Activated naive CD8-positive, alpha-beta T cell treated with anti-CD3 and anti-CD28 coated beads for 36 hours (primary cell): Measurements from ENCODE around the gene OR2T8. TPM values are rescaled to one million over a fixed set of nuclear protein-coding genes. Genes with fewer than 3 reads are reported as not detected.

ENCODE experiments used
- DNase-seq: peaks from one replicate; pipeline ENCODE4 v3.0.0; 2021
- H3K27ac Mint-ChIP-seq: one replicate; pipeline ENCODE4 v1.8.0; 2022; ENCODE audit warnings: mild to moderate bottlenecking, moderate library complexity, mixed read lengths
- H3K27me3 Mint-ChIP-seq: one replicate; pipeline ENCODE4 v1.8.0; 2022; ENCODE audit warnings: mild to moderate bottlenecking, mixed read lengths
- H3K36me3 Mint-ChIP-seq: one replicate; pipeline ENCODE4 v1.8.0; 2021; ENCODE audit warnings: mild to moderate bottlenecking, mixed read lengths
- H3K4me1 Mint-ChIP-seq: one replicate; pipeline ENCODE4 v1.8.0; 2021; ENCODE audit warnings: mixed read lengths
- H3K4me3 Mint-ChIP-seq: one replicate; pipeline ENCODE4 v1.8.0; 2022; ENCODE audit warnings: mild to moderate bottlenecking, moderate library complexity, mixed read lengths
- H3K9me3 Mint-ChIP-seq: one replicate; pipeline ENCODE4 v1.8.0; 2022; ENCODE audit warnings: mixed read lengths
- total RNA-seq, 2 experiments: library from RNA; stranded (reverse); gene quantifications; one replicate each; pipeline ENCODE4 v1.2.3, GENCODE V29; 2021

OR2T8 gene
- total RNA-seq: not detected

DNA sequence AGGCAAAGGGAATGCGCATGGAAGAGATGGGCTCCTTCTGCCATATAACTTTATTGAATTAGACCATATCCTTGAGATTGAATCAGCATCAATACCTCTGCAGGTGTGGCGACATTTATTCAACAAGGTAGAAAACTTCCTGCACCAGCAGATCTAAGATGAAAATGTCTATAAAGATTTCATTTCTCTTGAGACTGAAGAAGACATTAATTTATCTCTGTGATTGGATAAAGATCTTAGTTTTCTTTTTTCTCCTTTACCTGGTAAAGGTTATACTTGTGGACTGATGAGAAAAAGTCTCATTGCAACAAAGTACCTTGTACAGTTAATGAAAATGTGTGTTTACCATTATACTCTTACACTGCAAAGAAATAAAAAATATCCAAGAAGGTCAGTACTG is at the start of gene OR2T8:
OR2T8 (plus strand) TSS at position 301 of the 400 bp plus-strand sequence. CDS start 766 bp downstream, outside the sequence.
- Mint-ChIP-seq H3K36me3 (no peaks in the 10 kb centered on the region), H3K27me3 (peaks cover 4% of the 10 kb centered on the region), H3K27ac (no peak within 1 kb of the TSS), H3K4me1 (no peaks in the 10 kb centered on the region), H3K4me3 (no peak within 1 kb of the TSS), H3K9me3 (no peaks in the 10 kb centered on the region)
- DNase-seq: no peak

DNA sequence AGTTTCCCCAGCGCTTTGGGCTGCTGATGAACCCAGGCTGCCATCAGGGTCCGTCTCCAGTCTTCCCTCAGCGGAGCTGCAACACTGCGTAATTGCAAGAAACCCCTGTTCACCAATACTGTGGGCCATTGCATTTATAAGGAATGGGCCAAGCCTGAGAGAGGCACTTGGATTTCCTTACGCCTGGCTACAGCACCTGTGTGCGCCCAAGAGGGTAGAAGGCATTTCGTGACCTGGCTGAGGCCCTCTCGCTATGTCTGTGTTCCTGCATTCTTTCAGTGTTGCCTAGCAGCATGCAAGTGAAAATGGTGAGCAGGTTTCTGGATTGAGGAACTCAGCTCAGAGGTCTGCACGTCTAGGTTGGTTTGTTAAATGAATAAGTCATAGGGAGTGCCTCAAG is 36.7 kb upstream of the OR2T8 start:
- no peak overlapping the region for H3K4me3 Mint-ChIP-seq
- DNase-seq: no peak
- H3K27ac Mint-ChIP-seq: no peak overlapping the region
- H3K9me3 Mint-ChIP-seq: no peaks in the 10 kb centered on the region
- peaks cover 2% of the 10 kb centered on the region for H3K4me1 Mint-ChIP-seq
- no peaks in the 10 kb centered on the region for H3K36me3 Mint-ChIP-seq
- H3K27me3 Mint-ChIP-seq: peaks cover 2% of the 10 kb centered on the region

DNA sequence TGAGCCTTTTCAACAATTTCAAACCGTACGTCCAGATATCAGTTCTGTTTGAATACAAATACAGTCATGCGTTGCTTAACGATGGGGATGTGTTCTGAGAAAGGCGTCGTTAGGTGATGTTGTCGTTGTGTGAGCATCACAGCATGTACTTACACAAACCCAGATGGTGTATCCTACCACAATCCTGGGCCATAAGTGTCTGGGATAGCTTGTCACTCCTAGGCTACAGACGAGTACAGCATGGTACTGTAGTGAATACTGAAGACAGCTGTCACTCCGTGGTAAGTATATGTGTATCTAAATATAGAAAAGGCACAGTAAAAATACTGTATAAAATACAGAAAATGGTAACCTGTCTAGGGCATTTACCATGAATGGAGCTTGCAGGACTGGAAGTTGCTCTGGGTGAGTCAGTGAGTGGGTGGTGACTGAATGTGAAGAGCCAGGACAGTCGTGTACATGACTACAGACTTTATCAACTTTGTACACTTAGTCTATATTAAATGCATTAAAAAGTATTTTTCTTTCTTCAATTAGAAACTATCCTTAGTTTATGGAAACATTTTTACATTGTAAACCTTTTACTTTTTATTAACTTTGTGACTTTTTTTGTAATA is 35.1 kb upstream of the OR2T8 start:
- H3K4me1 Mint-ChIP-seq: peaks cover 2% of the 10 kb centered on the region
- H3K4me3 Mint-ChIP-seq: no peak overlapping the region
- no peaks in the 10 kb centered on the region for H3K27me3 Mint-ChIP-seq
- H3K27ac Mint-ChIP-seq: no peak overlapping the region
- no peaks in the 10 kb centered on the region for H3K9me3 Mint-ChIP-seq
- H3K36me3 Mint-ChIP-seq: no peaks in the 10 kb centered on the region
- DNase-seq: no peak

- H3K27ac Mint-ChIP-seq: no peak within 1 kb of the TSS
- no peak for DNase-seq
- H3K9me3 Mint-ChIP-seq: peaks cover 6% of the 10 kb centered on the region
- no peaks in the 10 kb centered on the region for H3K4me1 Mint-ChIP-seq
- H3K27me3 Mint-ChIP-seq: no peaks in the 10 kb centered on the region
- H3K4me3 Mint-ChIP-seq: no peak within 1 kb of the TSS
- H3K36me3 Mint-ChIP-seq: no peaks in the 10 kb centered on the region
Measured at GRCh38 chr1:247895163-247895637, 24.9 kb upstream of the OR2T8 start, which contains the start of gene OR2W3. TSS of gene OR2W3 (plus strand) at chr1:247895587. CDS start at chr1:247895587, 0 bp downstream.

DNA sequence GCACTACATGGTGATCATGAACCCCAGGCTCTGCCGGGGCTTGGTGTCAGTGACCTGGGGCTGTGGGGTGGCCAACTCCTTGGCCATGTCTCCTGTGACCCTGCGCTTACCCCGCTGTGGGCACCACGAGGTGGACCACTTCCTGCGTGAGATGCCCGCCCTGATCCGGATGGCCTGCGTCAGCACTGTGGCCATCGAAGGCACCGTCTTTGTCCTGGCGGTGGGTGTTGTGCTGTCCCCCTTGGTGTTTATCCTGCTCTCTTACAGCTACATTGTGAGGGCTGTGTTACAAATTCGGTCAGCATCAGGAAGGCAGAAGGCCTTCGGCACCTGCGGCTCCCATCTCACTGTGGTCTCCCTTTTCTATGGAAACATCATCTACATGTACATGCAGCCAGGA is 24.1 kb upstream of the OR2T8 start:
- H3K4me3 Mint-ChIP-seq: no peak overlapping the region
- no peak overlapping the region for H3K27ac Mint-ChIP-seq

DNA sequence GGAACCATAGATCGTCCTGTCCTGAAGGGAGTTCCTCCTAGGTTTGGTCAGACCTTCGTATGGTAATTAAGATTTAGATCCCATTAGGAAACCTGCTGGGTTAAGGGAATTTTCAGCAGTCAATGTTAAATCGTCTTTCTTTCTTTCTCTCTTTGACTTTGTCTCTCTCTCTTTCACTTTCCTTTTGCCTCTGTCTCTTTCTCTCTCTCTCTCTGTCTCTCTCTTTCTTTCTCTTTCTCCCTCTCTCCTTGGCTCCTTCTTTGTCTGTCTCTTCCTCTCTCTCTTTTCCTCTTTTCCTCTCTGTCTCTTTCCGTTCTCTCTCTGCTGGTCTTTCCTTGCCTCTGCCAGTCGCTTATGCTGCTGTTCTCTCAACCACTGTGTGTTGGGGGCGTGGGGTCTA is 15.9 kb upstream of the OR2T8 start:
- no peaks in the 10 kb centered on the region for H3K27me3 Mint-ChIP-seq
- peaks cover 23% of the 10 kb centered on the region for H3K9me3 Mint-ChIP-seq
- H3K4me3 Mint-ChIP-seq: no peak overlapping the region
- H3K27ac Mint-ChIP-seq: no peak overlapping the region
- H3K36me3 Mint-ChIP-seq: peaks cover 7% of the 10 kb centered on the region
- no peak for DNase-seq
- H3K4me1 Mint-ChIP-seq: peaks cover 13% of the 10 kb centered on the region

More for the DNA sequence above, 24.1 kb upstream of the OR2T8 start:
- Mint-ChIP-seq H3K9me3 (peaks cover 6% of the 10 kb centered on the region), H3K27me3 (no peaks in the 10 kb centered on the region), H3K36me3 (no peaks in the 10 kb centered on the region), H3K4me1 (no peaks in the 10 kb centered on the region)
- no peak for DNase-seq

GRCh38 chr1:247905181-247905580 is 14.9 kb upstream of the OR2T8 start:
- peaks cover 23% of the 10 kb centered on the region for H3K9me3 Mint-ChIP-seq
- H3K27me3 Mint-ChIP-seq: no peaks in the 10 kb centered on the region
- DNase-seq: no peak
- peaks cover 13% of the 10 kb centered on the region for H3K4me1 Mint-ChIP-seq
- H3K36me3 Mint-ChIP-seq: peaks cover 7% of the 10 kb centered on the region
- no peak overlapping the region for H3K27ac Mint-ChIP-seq
- no peak overlapping the region for H3K4me3 Mint-ChIP-seq

- peak; percentile 15 for DNase-seq
- Mint-ChIP-seq H3K4me1 (peaks cover 13% of the 10 kb centered on the region), H3K27me3 (no peaks in the 10 kb centered on the region), H3K4me3 (peak overlapping the region; percentile 69), H3K36me3 (peaks cover 7% of the 10 kb centered on the region), H3K27ac (peak overlapping the region; percentile 70), H3K9me3 (peaks cover 23% of the 10 kb centered on the region)
Measured at GRCh38 chr1:247905910-247906503, 14.0 kb upstream of the OR2T8 start.

- DNase-seq: no peak
- H3K9me3 Mint-ChIP-seq: peaks cover 23% of the 10 kb centered on the region
Measured at GRCh38 chr1:247906504-247907047, 13.5 kb upstream of the OR2T8 start.

DNA sequence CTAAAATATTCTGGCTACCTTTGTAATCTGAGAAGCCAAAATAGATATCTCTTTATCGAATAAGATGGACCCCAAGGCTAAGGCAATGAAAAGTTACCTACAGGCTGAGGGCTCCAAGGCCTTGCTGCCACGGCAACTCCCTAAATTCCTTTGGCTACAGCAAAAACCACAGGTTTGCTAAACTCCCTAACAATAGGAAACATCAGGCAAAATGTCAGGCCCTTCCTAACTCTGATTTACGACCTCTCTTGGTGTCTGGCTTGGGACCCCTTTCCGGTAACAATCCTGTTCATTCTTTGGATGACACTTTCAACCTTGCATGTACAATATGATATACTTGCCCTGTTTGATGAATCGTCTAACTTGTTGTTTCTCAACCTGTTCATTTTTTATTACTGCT is 11.3 kb upstream of the OR2T8 start:
- H3K27me3 Mint-ChIP-seq: no peaks in the 10 kb centered on the region
- H3K4me3 Mint-ChIP-seq: no peak overlapping the region
- H3K27ac Mint-ChIP-seq: no peak overlapping the region
- DNase-seq: no peak
- H3K36me3 Mint-ChIP-seq: peaks cover 7% of the 10 kb centered on the region
- H3K4me1 Mint-ChIP-seq: peaks cover 13% of the 10 kb centered on the region
- peaks cover 22% of the 10 kb centered on the region for H3K9me3 Mint-ChIP-seq

More at GRCh38 chr1:247906504-247907047, 13.5 kb upstream of the OR2T8 start:
- Mint-ChIP-seq H3K27me3 (no peaks in the 10 kb centered on the region), H3K36me3 (peaks cover 7% of the 10 kb centered on the region), H3K4me3 (peak overlapping the region; percentile 69), H3K4me1 (peaks cover 13% of the 10 kb centered on the region), H3K27ac (peak overlapping the region; percentile 70)

DNA sequence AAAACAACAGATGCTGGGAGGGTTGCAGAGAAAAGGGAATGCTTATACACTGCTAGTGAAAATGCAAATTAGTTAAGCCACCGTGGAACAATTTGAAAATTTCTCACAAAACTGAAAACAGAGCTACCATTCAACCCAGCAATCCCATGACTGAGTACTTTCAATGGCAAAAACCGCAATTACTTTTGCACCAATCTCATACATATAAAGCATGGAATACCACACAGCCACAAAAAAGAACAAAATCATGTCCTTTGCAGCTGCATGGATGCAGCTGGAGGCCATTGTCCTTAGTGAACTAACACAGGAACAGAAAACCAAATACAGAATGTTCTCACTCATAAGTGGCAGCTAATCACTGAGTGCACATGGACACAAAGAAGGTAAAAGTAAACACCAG is 6.3 kb upstream of the OR2T8 start:
- Mint-ChIP-seq H3K27ac (no peak overlapping the region), H3K9me3 (peaks cover 3% of the 10 kb centered on the region)

GRCh38 chr1:247914941-247915662 is 5.0 kb upstream of the OR2T8 start:
- H3K27me3 Mint-ChIP-seq: peaks cover 4% of the 10 kb centered on the region
- no peak overlapping the region for H3K4me3 Mint-ChIP-seq
- no peak overlapping the region for H3K27ac Mint-ChIP-seq
- no peak for DNase-seq
- H3K9me3 Mint-ChIP-seq: no peaks in the 10 kb centered on the region
- H3K36me3 Mint-ChIP-seq: no peaks in the 10 kb centered on the region
- no peaks in the 10 kb centered on the region for H3K4me1 Mint-ChIP-seq

More for the DNA sequence above, 6.3 kb upstream of the OR2T8 start:
- no peak overlapping the region for H3K4me3 Mint-ChIP-seq
- peaks cover 4% of the 10 kb centered on the region for H3K27me3 Mint-ChIP-seq
- no peaks in the 10 kb centered on the region for H3K36me3 Mint-ChIP-seq
- no peak for DNase-seq
- H3K4me1 Mint-ChIP-seq: no peaks in the 10 kb centered on the region

GRCh38 chr1:247923941-247924340 is 3.9 kb downstream of the OR2T8 start:
- Mint-ChIP-seq H3K36me3 (no peaks in the 10 kb centered on the region), H3K4me1 (no peaks in the 10 kb centered on the region), H3K4me3 (no peak overlapping the region), H3K27ac (no peak overlapping the region), H3K27me3 (peaks cover 4% of the 10 kb centered on the region), H3K9me3 (no peaks in the 10 kb centered on the region)
- no peak for DNase-seq

DNA sequence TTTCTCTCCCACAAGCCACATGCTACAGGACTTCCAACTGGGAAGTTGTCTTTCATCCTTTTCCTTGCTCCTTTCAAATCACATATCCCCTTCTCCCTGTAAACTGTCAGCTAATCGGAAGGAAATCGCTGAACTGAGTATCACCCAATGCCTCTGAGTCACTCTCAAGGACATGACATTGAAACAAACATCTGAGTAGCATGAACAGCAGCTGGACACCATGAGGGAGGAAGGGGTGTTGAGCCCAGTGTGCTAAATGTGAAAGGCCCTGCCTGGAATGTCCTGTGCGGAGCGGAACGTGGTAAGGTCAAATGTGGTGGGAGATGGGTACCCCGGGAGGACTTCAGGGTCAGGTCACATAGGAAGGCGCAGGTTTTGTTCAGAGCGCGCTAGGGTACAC is 4.8 kb downstream of the OR2T8 start, which contains the start of gene OR2AJ1:
OR2AJ1 (plus strand) TSS at position 22 of the 400 bp plus-strand sequence. CDS start 8,880 bp downstream, outside the sequence.
- no peak for DNase-seq
- Mint-ChIP-seq H3K36me3 (no peaks in the 10 kb centered on the region), H3K27ac (no peak within 1 kb of the TSS), H3K27me3 (peaks cover 4% of the 10 kb centered on the region), H3K4me3 (no peak within 1 kb of the TSS), H3K9me3 (no peaks in the 10 kb centered on the region), H3K4me1 (no peaks in the 10 kb centered on the region)

DNA sequence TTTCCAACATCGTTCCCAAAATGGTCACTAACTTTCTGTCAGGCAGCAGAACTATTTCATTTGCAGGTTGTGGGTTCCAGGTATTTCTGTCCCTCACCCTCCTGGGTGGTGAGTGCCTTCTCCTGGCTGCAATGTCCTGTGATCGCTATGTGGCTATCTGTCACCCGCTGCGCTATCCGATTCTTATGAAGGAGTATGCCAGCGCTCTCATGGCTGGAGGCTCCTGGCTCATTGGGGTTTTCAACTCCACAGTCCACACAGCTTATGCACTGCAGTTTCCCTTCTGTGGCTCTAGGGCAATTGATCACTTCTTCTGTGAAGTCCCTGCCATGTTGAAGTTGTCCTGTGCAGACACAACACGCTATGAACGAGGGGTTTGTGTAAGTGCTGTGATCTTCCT is 13.9 kb downstream of the OR2T8 start:
- no peaks in the 10 kb centered on the region for H3K4me1 Mint-ChIP-seq
- H3K27me3 Mint-ChIP-seq: no peaks in the 10 kb centered on the region
- DNase-seq: no peak
- H3K9me3 Mint-ChIP-seq: peaks cover 2% of the 10 kb centered on the region
- peaks cover 3% of the 10 kb centered on the region for H3K36me3 Mint-ChIP-seq
- H3K4me3 Mint-ChIP-seq: no peak overlapping the region
- H3K27ac Mint-ChIP-seq: no peak overlapping the region
